ENCODE results near the gene CBARP.
"Not testable (repeated sequence)": the region's sequence is repeated elsewhere in the genome, so short reads cannot be mapped to it uniquely, and the experiment has no call there.

Gene CBARP

GRCh38 chr19:1206864-1207450 lies 30.8 kb downstream of the CBARP start:
- peak; percentile 43 for DNase-seq

GRCh38 chr19:1206150-1206863 lies 31.5 kb downstream of the CBARP start:
- no peak for DNase-seq

- DNase-seq: peak; percentile 100
Measured at GRCh38 chr19:1205114-1206099, 32.4 kb downstream of the CBARP start, which contains the start of gene STK11. TSS of gene STK11 (plus strand) at chr19:1205778. CDS start at chr19:1206914, 1,136 bp downstream.

- DNase-seq: not testable (repeated sequence)
Measured at GRCh38 chr19:1200614-1201013, 37.2 kb downstream of the CBARP start.

GRCh38 chr19:1199531-1199930 lies 38.3 kb downstream of the CBARP start:
- no peak for DNase-seq

- DNase-seq: peak; percentile 78
Measured at GRCh38 chr19:1189419-1189818, 48.4 kb downstream of the CBARP start.

- no peak for DNase-seq
Measured at GRCh38 chr19:1183543-1184172, 54.1 kb downstream of the CBARP start.

GRCh38 chr19:1182727-1183126 lies 55.1 kb downstream of the CBARP start:
- no peak for DNase-seq

- DNase-seq: no peak
Measured at GRCh38 chr19:1182068-1182467, 55.7 kb downstream of the CBARP start.

- DNase-seq: no peak
Measured at GRCh38 chr19:1181606-1182005, 56.2 kb downstream of the CBARP start.

All from activated CD4-positive, alpha-beta T cell treated with anti-CD3 and anti-CD28 coated beads for 48 hours (primary cell).